Neural progenitor cell (in vitro differentiated cells): ENCODE results near the gene EHMT1.

Experiments
- EZH2 ChIP-seq: fragments of 200-600 bp; sonication (generic); IDR thresholded peaks from 2 replicates; pipeline ENCODE4 v1.6.1; 2017; ENCODE audit warnings: antibody characterized with exemption, mild to moderate bottlenecking, moderate library complexity
- TF ChIP-seq, protein P1 (sequence below): fragments of 200-600 bp; sonication (generic); IDR thresholded peaks from 2 replicates; pipeline ENCODE4 v1.5.1; 2017; ENCODE audit warnings: antibody characterized with exemption, mild to moderate bottlenecking

GRCh38 chr9:137750007-137750406 lies 131.2 kb downstream of the EHMT1 start:
- no peak for TF ChIP-seq EZH2
- TF ChIP-seq, protein P1, sequence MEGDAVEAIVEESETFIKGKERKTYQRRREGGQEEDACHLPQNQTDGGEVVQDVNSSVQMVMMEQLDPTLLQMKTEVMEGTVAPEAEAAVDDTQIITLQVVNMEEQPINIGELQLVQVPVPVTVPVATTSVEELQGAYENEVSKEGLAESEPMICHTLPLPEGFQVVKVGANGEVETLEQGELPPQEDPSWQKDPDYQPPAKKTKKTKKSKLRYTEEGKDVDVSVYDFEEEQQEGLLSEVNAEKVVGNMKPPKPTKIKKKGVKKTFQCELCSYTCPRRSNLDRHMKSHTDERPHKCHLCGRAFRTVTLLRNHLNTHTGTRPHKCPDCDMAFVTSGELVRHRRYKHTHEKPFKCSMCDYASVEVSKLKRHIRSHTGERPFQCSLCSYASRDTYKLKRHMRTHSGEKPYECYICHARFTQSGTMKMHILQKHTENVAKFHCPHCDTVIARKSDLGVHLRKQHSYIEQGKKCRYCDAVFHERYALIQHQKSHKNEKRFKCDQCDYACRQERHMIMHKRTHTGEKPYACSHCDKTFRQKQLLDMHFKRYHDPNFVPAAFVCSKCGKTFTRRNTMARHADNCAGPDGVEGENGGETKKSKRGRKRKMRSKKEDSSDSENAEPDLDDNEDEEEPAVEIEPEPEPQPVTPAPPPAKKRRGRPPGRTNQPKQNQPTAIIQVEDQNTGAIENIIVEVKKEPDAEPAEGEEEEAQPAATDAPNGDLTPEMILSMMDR = no peak
